Neuronal stem cell (in vitro differentiated cells): ENCODE results near the gene RRBP1.

Experiments used
- DNase-seq: peaks from one replicate; pipeline ENCODE4 v3.0.0-alpha.2; 2013; ENCODE audit warnings: low spot score
- H2AFZ ChIP-seq: one replicate; pipeline ENCODE4 v1.6.1; 2013; ENCODE audit warnings: mild to moderate bottlenecking, low read length, inconsistent platforms
- H2AK5ac ChIP-seq: 2 replicates; pipeline ENCODE4 v1.6.1; 2013; ENCODE audit warnings: low read depth, mild to moderate bottlenecking, inconsistent platforms, low read length, moderate library complexity, mixed read lengths
- H2BK120ac ChIP-seq: 2 replicates; pipeline ENCODE4 v1.6.1; 2013; ENCODE audit warnings: low read depth, mild to moderate bottlenecking, inconsistent platforms, low read length, moderate library complexity, mixed read lengths
- H2BK12ac ChIP-seq: one replicate; pipeline ENCODE4 v1.6.1; 2013; ENCODE audit warnings: low read length, inconsistent platforms
- H2BK15ac ChIP-seq: 2 replicates; pipeline ENCODE4 v1.6.1; 2013; ENCODE audit warnings: mild to moderate bottlenecking, low read length, inconsistent platforms, mixed read lengths
- H2BK5ac ChIP-seq: one replicate; pipeline ENCODE4 v1.6.1; 2013; ENCODE audit warnings: inconsistent platforms, mild to moderate bottlenecking, low read length, moderate library complexity
- H3K14ac ChIP-seq: one replicate; pipeline ENCODE4 v1.6.1; 2013; ENCODE audit warnings: low read length, inconsistent platforms
- H3K18ac ChIP-seq: 2 replicates; pipeline ENCODE4 v1.6.1; 2013; ENCODE audit warnings: low read length, inconsistent platforms
- H3K23ac ChIP-seq: 2 replicates; pipeline ENCODE4 v1.6.1; 2013; ENCODE audit warnings: low read depth, mild to moderate bottlenecking, mixed read lengths, low read length, inconsistent platforms; ENCODE audit not compliant: poor library complexity
- H3K27ac ChIP-seq: replicated peaks from 3 replicates; pipeline ENCODE4 v1.5.1; 2013; ENCODE audit warnings: low read length, inconsistent platforms
- H3K27me3 ChIP-seq, 3 experiments: 2 replicates each; pipeline ENCODE4 v1.6.1; 2013; ENCODE audit warnings: low read length in 3 of 3, mild to moderate bottlenecking in 2 of 3, inconsistent platforms in 1 of 3, low read depth in 1 of 3, mixed read lengths in 1 of 3, moderate library complexity in 1 of 3; ENCODE audit not compliant: control insufficient read depth in 3 of 3, insufficient read depth in 3 of 3
- H3K36me3 ChIP-seq, 2 donors: replicated peaks in 1 of 2; 2 replicates each; pipeline ENCODE4 v1.6.1; 2013; ENCODE audit warnings: low read length in 2 of 2; ENCODE audit not compliant: control insufficient read depth in 2 of 2, insufficient read depth in 2 of 2
- H3K4ac ChIP-seq: 2 replicates; pipeline ENCODE4 v1.6.1; 2013; ENCODE audit warnings: inconsistent platforms, mild to moderate bottlenecking, low read length, moderate library complexity
- H3K4me1 ChIP-seq, 2 donors: 1 replicate in 1 of 2; 2 replicates in 1 of 2; pipeline ENCODE4 v1.6.1; 2013; ENCODE audit warnings: low read length in 2 of 2, low read depth in 1 of 2; ENCODE audit not compliant: control insufficient read depth in 2 of 2, insufficient read depth in 1 of 2
- H3K4me2 ChIP-seq: one replicate; pipeline ENCODE4 v1.6.1; 2013; ENCODE audit warnings: mild to moderate bottlenecking, low read length, inconsistent platforms; ENCODE audit not compliant: insufficient read depth, poor library complexity, severe bottlenecking
- H3K4me3 ChIP-seq, 2 donors: 2 replicates each; pipeline ENCODE4 v1.5.1; 2013; ENCODE audit warnings: low read length in 2 of 2, mild to moderate bottlenecking in 2 of 2, inconsistent platforms in 1 of 2, moderate library complexity in 1 of 2
- H3K79me1 ChIP-seq: one replicate; pipeline ENCODE4 v1.6.1; 2013; ENCODE audit warnings: low read depth, mild to moderate bottlenecking, inconsistent platforms, low read length, moderate library complexity
- H3K9ac ChIP-seq: one replicate; pipeline ENCODE4 v1.6.1; 2013; ENCODE audit warnings: mild to moderate bottlenecking, low read depth, low read length, inconsistent platforms; ENCODE audit not compliant: poor library complexity
- H3K9me3 ChIP-seq, 2 donors: replicated peaks in 1 of 2; 2 replicates each; pipeline versions ENCODE3 to v1.6.1; 2013; ENCODE audit warnings: low read length in 2 of 2, mild to moderate bottlenecking in 2 of 2, inconsistent platforms in 1 of 2, low read depth in 1 of 2, mixed read lengths in 1 of 2, moderate library complexity in 1 of 2; ENCODE audit not compliant: control insufficient read depth in 2 of 2, insufficient read depth in 1 of 2
- H4K8ac ChIP-seq: one replicate; pipeline ENCODE4 v1.6.1; 2013; ENCODE audit warnings: low read depth, mild to moderate bottlenecking, inconsistent platforms, low read length, moderate library complexity
- H4K91ac ChIP-seq: one replicate; pipeline ENCODE4 v1.6.1; 2013; ENCODE audit warnings: low read length, low read depth, mild to moderate bottlenecking, inconsistent platforms; ENCODE audit not compliant: poor library complexity
- WGBS, 2 donors: extraction: QIAGEN DNeasy Blood & Tissue Kit; methylation state at CpG; one replicate each; pipeline ENCODE4 v1.1.7; 2013; ENCODE audit warnings: missing lambda C conversion rate in 2 of 2, mixed read lengths in 1 of 2; ENCODE audit not compliant: insufficient read length in 2 of 2, insufficient replicate concordance in 1 of 2; ENCODE audit errors: extremely low coverage in 2 of 2; 5-methylcytosine and 5-hydroxymethylcytosine counted together

Gene RRBP1

DNA sequence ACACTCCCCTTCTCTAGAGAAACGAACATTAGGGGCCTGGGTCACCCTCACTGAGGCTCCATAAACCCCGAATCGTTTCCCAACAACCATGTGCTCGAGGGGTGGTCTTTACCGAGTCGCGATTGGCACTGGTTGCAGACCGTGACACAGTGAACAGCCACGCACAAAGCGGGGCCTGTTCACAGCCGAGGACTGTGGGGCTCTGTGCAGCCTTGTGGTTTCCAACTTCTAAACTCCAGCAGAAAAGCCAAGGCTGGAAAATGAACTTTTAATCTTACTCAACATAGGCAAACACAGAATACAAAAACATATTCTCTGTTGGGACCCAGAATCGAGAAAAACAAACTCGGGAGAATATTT, 19.0 kb downstream of the RRBP1 start:
- no peak for DNase-seq
- no CpG with 5 or more reads among the region's 13 CpGs for WGBS, 2 donors
- H3K27ac ChIP-seq: no peak overlapping the region

GRCh38 chr20:17662333-17663039, 19.6 kb downstream of the RRBP1 start:
- Histone ChIP-seq H3K9ac (no peak overlapping the region), H3K27ac (no peak overlapping the region), H3K27me3 (no peaks in the 10 kb centered on the region), H3K23ac (peak overlapping the region; percentile 25), H3K4me3 (no peak overlapping the region), H4K91ac (no peak overlapping the region), H2AFZ (no peak overlapping the region), H2BK12ac (no peak overlapping the region), H3K36me3 (peaks cover 6 to 11% of the 10 kb centered on the region in 2 donors), H4K8ac (no peak overlapping the region), H3K4me1 (peaks cover 0 to 9% of the 10 kb centered on the region in 2 donors), H3K4ac (no peak overlapping the region), H3K4me2 (no peak overlapping the region), H2AK5ac (no peak overlapping the region), H2BK5ac (no peak overlapping the region), H2BK120ac (no peak overlapping the region), H2BK15ac (no peak overlapping the region), H3K9me3 (peaks cover 4 to 12% of the 10 kb centered on the region in 2 donors), H3K79me1 (peaks cover 2% of the 10 kb centered on the region), H3K14ac (no peak overlapping the region), H3K18ac (no peak overlapping the region)
- DNase-seq: no peak
- WGBS, 2 donors: no CpG with 5 or more reads among the region's 10 CpGs

More for the DNA sequence above, 19.0 kb downstream of the RRBP1 start:
- Histone ChIP-seq H4K8ac (no peak overlapping the region), H3K9ac (no peak overlapping the region), H2BK12ac (no peak overlapping the region), H2BK5ac (no peak overlapping the region), H3K4me3 (no peak overlapping the region), H3K4ac (no peak overlapping the region), H3K23ac (no peak overlapping the region), H3K36me3 (peaks cover 5 to 6% of the 10 kb centered on the region in 2 donors), H3K27me3 (no peaks in the 10 kb centered on the region), H2AK5ac (no peak overlapping the region), H3K79me1 (peaks cover 2% of the 10 kb centered on the region), H3K4me2 (no peak overlapping the region), H3K9me3 (peaks cover 4 to 11% of the 10 kb centered on the region in 2 donors), H2BK15ac (no peak overlapping the region), H4K91ac (no peak overlapping the region), H3K18ac (peak overlapping the region; percentile 52), H3K4me1 (peaks cover 0 to 9% of the 10 kb centered on the region in 2 donors), H2AFZ (no peak overlapping the region), H2BK120ac (no peak overlapping the region), H3K14ac (no peak overlapping the region)

- Histone ChIP-seq H2BK12ac (no peak overlapping the region), H3K14ac (no peak overlapping the region), H3K4me1 (peaks cover 0 to 9% of the 10 kb centered on the region in 2 donors), H3K4me2 (no peak overlapping the region), H3K18ac (no peak overlapping the region), H2BK120ac (no peak overlapping the region), H3K27ac (no peak overlapping the region), H3K9ac (no peak overlapping the region), H4K91ac (no peak overlapping the region), H2BK15ac (no peak overlapping the region), H3K23ac (no peak overlapping the region), H4K8ac (no peak overlapping the region), H3K27me3 (no peaks in the 10 kb centered on the region), H3K4me3 (no peak overlapping the region), H2AK5ac (no peak overlapping the region), H3K79me1 (peaks cover 2% of the 10 kb centered on the region), H3K4ac (no peak overlapping the region), H3K9me3 (peaks cover 4 to 12% of the 10 kb centered on the region in 2 donors), H2AFZ (no peak overlapping the region), H3K36me3 (peaks cover 6 to 14% of the 10 kb centered on the region in 2 donors), H2BK5ac (no peak overlapping the region)
- no peak for DNase-seq
- WGBS, 2 donors: no CpG with 5 or more reads among the region's 5 CpGs
Measured at GRCh38 chr20:17661121-17661744, 20.8 kb downstream of the RRBP1 start.

DNA sequence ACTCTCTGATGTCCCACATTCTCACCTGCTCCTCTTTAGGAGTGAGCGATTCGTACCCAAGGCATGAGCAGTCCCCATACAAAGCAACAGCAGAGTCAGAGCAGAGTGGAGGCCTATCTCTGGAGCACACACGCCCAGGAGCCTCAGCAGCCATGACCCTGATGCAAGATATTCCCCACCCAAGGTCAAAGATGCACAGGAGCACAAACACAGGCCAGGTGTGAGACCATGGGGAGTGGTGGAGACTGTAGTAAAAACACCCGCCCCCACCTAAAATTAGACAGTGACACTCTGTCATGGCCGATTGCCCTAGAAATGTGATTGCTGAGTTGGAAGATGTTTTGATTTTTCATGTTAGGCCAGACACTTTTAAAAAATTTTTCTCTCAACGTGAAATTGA, 21.4 kb downstream of the RRBP1 start:
- H3K14ac ChIP-seq: no peak overlapping the region
- no peak overlapping the region for H3K4me3 ChIP-seq
- no peak overlapping the region for H3K27ac ChIP-seq
- peaks cover 2% of the 10 kb centered on the region for H3K79me1 ChIP-seq
- H2BK5ac ChIP-seq: no peak overlapping the region
- no peak overlapping the region for H2BK15ac ChIP-seq
- no peak overlapping the region for H2AFZ ChIP-seq
- no peak overlapping the region for H3K18ac ChIP-seq
- H3K9ac ChIP-seq: no peak overlapping the region
- no peak overlapping the region for H2BK12ac ChIP-seq
- H3K4me1 ChIP-seq: peaks cover 0 to 9% of the 10 kb centered on the region in 2 donors
- no peak overlapping the region for H4K8ac ChIP-seq
- H2BK120ac ChIP-seq: no peak overlapping the region
- no peak for DNase-seq
- no peak overlapping the region for H2AK5ac ChIP-seq
- H4K91ac ChIP-seq: no peak overlapping the region
- H3K4ac ChIP-seq: no peak overlapping the region
- H3K4me2 ChIP-seq: no peak overlapping the region
- peaks cover 4 to 12% of the 10 kb centered on the region in 2 donors for H3K9me3 ChIP-seq
- no peaks in the 10 kb centered on the region for H3K27me3 ChIP-seq
- no peak overlapping the region for H3K23ac ChIP-seq
- no CpG with 5 or more reads among the region's 6 CpGs for WGBS, 2 donors
- peaks cover 6 to 18% of the 10 kb centered on the region in 2 donors for H3K36me3 ChIP-seq
